ENCODE data around the gene SMDT1. TPM values are rescaled to one million over a fixed set of nuclear protein-coding genes. Genes with fewer than 3 reads are reported as not detected.
"Not testable (repeated sequence)": the region's sequence is repeated elsewhere in the genome, so short reads cannot be mapped to it uniquely, and the experiment has no call there.

Gene SMDT1
- total and polyA plus RNA-seq, 4 donors: 7.2 to 115 (median 39.9) TPM

GRCh38 chr22:42127606-42128005 lies 48.1 kb downstream of the SMDT1 start:
- WGBS: 92% methylated on average over 16 of the region's 16 CpGs
- no peak overlapping the region for H3K27ac ChIP-seq (ENCODE audit: low read depth in 1 of 2, low read length in 2 of 2)
- H3K4me1 ChIP-seq (ENCODE audit: control insufficient read depth in 4 of 4, insufficient read depth in 4 of 4, low read length in 3 of 4): peaks cover 13 to 23% (median 19%) of the 10 kb centered on the region in 4 donors
- H3K36me3 ChIP-seq (ENCODE audit: control insufficient read depth in 4 of 4, insufficient read depth in 3 of 4, low read depth in 1 of 4, low read length in 3 of 4): peaks cover 6 to 9% (median 7%) of the 10 kb centered on the region in 4 donors
- H3K27me3 ChIP-seq (ENCODE audit: control insufficient read depth in 4 of 4, insufficient read depth in 4 of 4, low read length in 3 of 4): no peaks in the 10 kb centered on the region
- no peak for DNase-seq (ENCODE audit: low spot score)
- no peak overlapping the region for H3K4me3 ChIP-seq (ENCODE audit: low read depth in 1 of 3, low read length in 3 of 3)
- H3K9me3 ChIP-seq (ENCODE audit: control insufficient read depth in 4 of 4, low read length in 3 of 4): no peaks in the 10 kb centered on the region
- H3K9ac ChIP-seq (ENCODE audit: low read depth in 1 of 2, low read length in 2 of 2): no peak overlapping the region
- TF ChIP-seq YY1 (IDR thresholded peaks at IDR 0.05): no peak
- TF ChIP-seq, protein P1, sequence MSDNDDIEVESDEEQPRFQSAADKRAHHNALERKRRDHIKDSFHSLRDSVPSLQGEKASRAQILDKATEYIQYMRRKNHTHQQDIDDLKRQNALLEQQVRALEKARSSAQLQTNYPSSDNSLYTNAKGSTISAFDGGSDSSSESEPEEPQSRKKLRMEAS (IDR thresholded peaks at IDR 0.05): no peak
- TF ChIP-seq, protein P2, sequence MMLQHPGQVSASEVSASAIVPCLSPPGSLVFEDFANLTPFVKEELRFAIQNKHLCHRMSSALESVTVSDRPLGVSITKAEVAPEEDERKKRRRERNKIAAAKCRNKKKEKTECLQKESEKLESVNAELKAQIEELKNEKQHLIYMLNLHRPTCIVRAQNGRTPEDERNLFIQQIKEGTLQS (IDR thresholded peaks at IDR 0.05): no peak
- no peak for TF ChIP-seq NR2F2 (IDR thresholded peaks at IDR 0.05)
- no peak for TF ChIP-seq RXRA (IDR thresholded peaks at IDR 0.05)
- TF ChIP-seq JUND (IDR thresholded peaks at IDR 0.05): no peak
- TF ChIP-seq HNF4A (conservative IDR thresholded peaks at IDR 0.05): no peak
- no peak for TF ChIP-seq CTCF (IDR thresholded peaks at IDR 0.05; ENCODE audit: low read depth, low read length, missing input control)
- TF ChIP-seq, protein P3, sequence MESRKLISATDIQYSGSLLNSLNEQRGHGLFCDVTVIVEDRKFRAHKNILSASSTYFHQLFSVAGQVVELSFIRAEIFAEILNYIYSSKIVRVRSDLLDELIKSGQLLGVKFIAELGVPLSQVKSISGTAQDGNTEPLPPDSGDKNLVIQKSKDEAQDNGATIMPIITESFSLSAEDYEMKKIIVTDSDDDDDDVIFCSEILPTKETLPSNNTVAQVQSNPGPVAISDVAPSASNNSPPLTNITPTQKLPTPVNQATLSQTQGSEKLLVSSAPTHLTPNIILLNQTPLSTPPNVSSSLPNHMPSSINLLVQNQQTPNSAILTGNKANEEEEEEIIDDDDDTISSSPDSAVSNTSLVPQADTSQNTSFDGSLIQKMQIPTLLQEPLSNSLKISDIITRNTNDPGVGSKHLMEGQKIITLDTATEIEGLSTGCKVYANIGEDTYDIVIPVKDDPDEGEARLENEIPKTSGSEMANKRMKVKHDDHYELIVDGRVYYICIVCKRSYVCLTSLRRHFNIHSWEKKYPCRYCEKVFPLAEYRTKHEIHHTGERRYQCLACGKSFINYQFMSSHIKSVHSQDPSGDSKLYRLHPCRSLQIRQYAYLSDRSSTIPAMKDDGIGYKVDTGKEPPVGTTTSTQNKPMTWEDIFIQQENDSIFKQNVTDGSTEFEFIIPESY (IDR thresholded peaks at IDR 0.05): no peak
- no peak for TF ChIP-seq SP1 (IDR thresholded peaks at IDR 0.05)
- TF ChIP-seq TAF1 (conservative IDR thresholded peaks at IDR 0.05): no peak
- no peak for TF ChIP-seq EGR1 (IDR thresholded peaks at IDR 0.05; ENCODE audit: low read depth in 2 of 2)

GRCh38 chr22:42128007-42128406 lies 48.5 kb downstream of the SMDT1 start:
- H3K9ac ChIP-seq (ENCODE audit: low read depth in 1 of 2, low read length in 2 of 2); H3K36me3 ChIP-seq (ENCODE audit: control insufficient read depth in 4 of 4, insufficient read depth in 3 of 4, low read depth in 1 of 4, low read length in 3 of 4); H3K27me3 ChIP-seq (ENCODE audit: control insufficient read depth in 4 of 4, insufficient read depth in 4 of 4, low read length in 3 of 4); DNase-seq (ENCODE audit: low spot score); H3K27ac ChIP-seq (ENCODE audit: low read depth in 1 of 2, low read length in 2 of 2); H3K9me3 ChIP-seq (ENCODE audit: control insufficient read depth in 4 of 4, low read length in 3 of 4); H3K4me3 ChIP-seq (ENCODE audit: low read depth in 1 of 3, low read length in 3 of 3): not testable (repeated sequence)
- WGBS: 87% methylated on average over 13 of the region's 13 CpGs
- H3K4me1 ChIP-seq (ENCODE audit: control insufficient read depth in 4 of 4, insufficient read depth in 4 of 4, low read length in 3 of 4): peaks cover 16 to 26% (median 20%) of the 10 kb centered on the region in 4 donors

- Histone ChIP-seq H3K4me3 (ENCODE audit: low read depth in 1 of 3, low read length in 3 of 3) (peak overlapping the region; percentile 24 to 85 (median 65)), H3K9ac (ENCODE audit: low read depth in 1 of 2, low read length in 2 of 2) (peak overlapping the region in 1 of 2 donors; percentile 18), H3K27ac (ENCODE audit: low read depth in 1 of 2, low read length in 2 of 2) (peak overlapping the region; percentile 39 to 88), H3K4me1 (ENCODE audit: control insufficient read depth in 4 of 4, insufficient read depth in 4 of 4, low read length in 3 of 4) (peaks cover 16 to 30% (median 22%) of the 10 kb centered on the region in 4 donors)
- H3K9me3 ChIP-seq (ENCODE audit: control insufficient read depth in 4 of 4, low read length in 3 of 4); H3K36me3 ChIP-seq (ENCODE audit: control insufficient read depth in 4 of 4, insufficient read depth in 3 of 4, low read depth in 1 of 4, low read length in 3 of 4); H3K27me3 ChIP-seq (ENCODE audit: control insufficient read depth in 4 of 4, insufficient read depth in 4 of 4, low read length in 3 of 4); DNase-seq (ENCODE audit: low spot score): not testable (repeated sequence)
- 36% methylated on average over 65 of the region's 65 CpGs for WGBS
- TF ChIP-seq HNF4A (conservative IDR thresholded peaks at IDR 0.05): peak in 1 of 2 donors; percentile 33
- peak; percentile 16 for TF ChIP-seq YY1 (IDR thresholded peaks at IDR 0.05)
- TF ChIP-seq RXRA (IDR thresholded peaks at IDR 0.05): peak in 1 of 2 donors; percentile 42
- TF ChIP-seq, protein P1 (IDR thresholded peaks at IDR 0.05): peak; percentile 36
Measured at GRCh38 chr22:42128776-42129694, 49.5 kb downstream of the SMDT1 start.

- H3K27ac ChIP-seq (ENCODE audit: low read depth in 1 of 2, low read length in 2 of 2): peak overlapping the region; percentile 98 to 99
- H3K4me3 ChIP-seq (ENCODE audit: low read depth in 1 of 3, low read length in 3 of 3): peak overlapping the region; percentile 20 to 75 (median 55)
- not testable (repeated sequence) for H3K27me3 ChIP-seq (ENCODE audit: control insufficient read depth in 4 of 4, insufficient read depth in 4 of 4, low read length in 3 of 4); H3K9me3 ChIP-seq (ENCODE audit: control insufficient read depth in 4 of 4, low read length in 3 of 4); H3K36me3 ChIP-seq (ENCODE audit: control insufficient read depth in 4 of 4, insufficient read depth in 3 of 4, low read depth in 1 of 4, low read length in 3 of 4); DNase-seq (ENCODE audit: low spot score)
- H3K9ac ChIP-seq (ENCODE audit: low read depth in 1 of 2, low read length in 2 of 2): peak overlapping the region; percentile 43 to 58
- WGBS: 11% methylated on average over 1 of the region's 7 CpGs
- H3K4me1 ChIP-seq (ENCODE audit: control insufficient read depth in 4 of 4, insufficient read depth in 4 of 4, low read length in 3 of 4): peaks cover 16 to 34% (median 25%) of the 10 kb centered on the region in 4 donors
Measured at GRCh38 chr22:42130182-42130581, 50.7 kb downstream of the SMDT1 start.

Measured in liver (tissue), 9 donors.